IMR-90 (cell line): ENCODE data around the gene CNPPD1.

ENCODE experiments used
- CEBPB ChIP-seq: IDR thresholded peaks from 2 replicates; pipeline ENCODE4 v1.6.1; 2012; ENCODE audit warnings: low read depth, low read length, improper control_type of control experiment
- CTCF ChIP-seq: conservative IDR thresholded peaks from 2 replicates; pipeline ENCODE4 v1.5.1; 2012; ENCODE audit warnings: mild to moderate bottlenecking, low read depth, low read length, improper control_type of control experiment
- MAFK ChIP-seq: IDR thresholded peaks from 2 replicates; pipeline ENCODE4 v1.6.1; 2012; ENCODE audit warnings: low read depth, low read length, improper control_type of control experiment
- MAZ ChIP-seq: IDR thresholded peaks from 2 replicates; pipeline ENCODE4 v1.6.1; 2012; ENCODE audit warnings: low read depth, mild to moderate bottlenecking, low read length, improper control_type of control experiment, moderate library complexity, borderline replicate concordance

- TF ChIP-seq CTCF, result peak; percentile 72
- no peak for TF ChIP-seq MAFK
- no peak for TF ChIP-seq CEBPB
- peak; percentile 25; the same call in 1 of the 2 replicates for TF ChIP-seq MAZ
These were observed 5.5 kb downstream of the CNPPD1 start for GRCh38 chr2:219171231-219171651.
